Lower lobe of right lung (tissue), 2 donors: Measurements from ENCODE around the gene CD226. TPM values are rescaled to one million over a fixed set of nuclear protein-coding genes. Genes with fewer than 3 reads are reported as not detected.
"Not testable (repeated sequence)": the region's sequence is repeated elsewhere in the genome, so short reads cannot be mapped to it uniquely, and the experiment has no call there.

Experiments used
- ATAC-seq, 2 donors: fragments of 200-7000 bp; cut with Tn5 transposase; one replicate each; pipeline ENCODE4 v1.9.1; 2020 to 2022; ENCODE audit warnings: mild to moderate bottlenecking in 2 of 2, moderate library complexity in 2 of 2
- DNase-seq: peaks from one replicate; pipeline ENCODE4 v3.0.0-alpha.2; 2020
- H3K27ac ChIP-seq: fragments of 200-600 bp; one replicate; pipeline ENCODE4 v1.8.0; 2022
- H3K27me3 ChIP-seq: fragments of 200-600 bp; one replicate; pipeline ENCODE4 v1.8.0; 2022; ENCODE audit warnings: low read depth
- H3K36me3 ChIP-seq: fragments of 200-600 bp; one replicate; pipeline ENCODE4 v1.8.0; 2022; ENCODE audit warnings: mild to moderate bottlenecking
- H3K4me1 ChIP-seq: fragments of 200-600 bp; one replicate; pipeline ENCODE4 v1.8.0; 2022
- H3K4me3 ChIP-seq: fragments of 200-600 bp; one replicate; pipeline ENCODE4 v1.8.0; 2022; ENCODE audit warnings: mild to moderate bottlenecking
- H3K9me3 ChIP-seq: fragments of 200-600 bp; one replicate; pipeline ENCODE4 v1.8.0; 2022
- CTCF ChIP-seq: fragments of 200-600 bp; IDR thresholded peaks from one replicate; pipeline ENCODE4 v1.8.0; 2022; ENCODE audit warnings: antibody characterized with exemption, mild to moderate bottlenecking
- intact Hi-C: fragments of 100-400 bp; cut with DNase I; formaldehyde crosslinking; loops from one replicate; pipeline ENCODE4 v1.11.0; 2022
- total RNA-seq: library from RNA; stranded (reverse); fragmentation: NEBNext Ultra II Directional; extraction: Animal tissue kit (Norgen Biotek cat#: 25700); gene quantifications from one replicate; pipeline ENCODE4 v1.2.1, GENCODE V29; 2021
- donor health status: DM: no; HTN: yes; CAD: no; lungs with severe emphysema.

Gene CD226
- total RNA-seq, 1 donor from 2014 or later = 5.4 TPM

GRCh38 chr18:69874058-69874457, 73.6 kb downstream of the CD226 start:
- ATAC-seq (no peak), DNase-seq (no peak)
- Histone ChIP-seq H3K9me3 (no peaks in the 10 kb centered on the region), H3K27ac (no peak overlapping the region), H3K4me1 (no peaks in the 10 kb centered on the region), H3K36me3 (no peaks in the 10 kb centered on the region), H3K4me3 (no peak overlapping the region), H3K27me3 (no peaks in the 10 kb centered on the region)
- intact Hi-C loops = no loop called here
- TF ChIP-seq CTCF = no peak

- H3K4me1 ChIP-seq = no peaks in the 10 kb centered on the region
- no peak overlapping the region for H3K27ac ChIP-seq
- intact Hi-C loops = no loop called here
- H3K27me3 ChIP-seq = no peaks in the 10 kb centered on the region
- no peak for ATAC-seq
- TF ChIP-seq CTCF = no peak
- no peak for DNase-seq
- no peaks in the 10 kb centered on the region for H3K36me3 ChIP-seq
- H3K4me3 ChIP-seq = no peak overlapping the region
- H3K9me3 ChIP-seq = no peaks in the 10 kb centered on the region
These were observed 75.0 kb downstream of the CD226 start for GRCh38 chr18:69872661-69873060.

- intact Hi-C loops = no loop called here
- ATAC-seq = no peak
- H3K27ac ChIP-seq = no peak overlapping the region
- H3K4me3 ChIP-seq = no peak overlapping the region
- no peaks in the 10 kb centered on the region for H3K36me3 ChIP-seq
- no peaks in the 10 kb centered on the region for H3K9me3 ChIP-seq
- H3K27me3 ChIP-seq = no peaks in the 10 kb centered on the region
- no peak for TF ChIP-seq CTCF
- no peak for DNase-seq
- no peaks in the 10 kb centered on the region for H3K4me1 ChIP-seq
These were observed 76.3 kb downstream of the CD226 start for GRCh38 chr18:69871363-69871762.

- no peak overlapping the region for H3K27ac ChIP-seq
- H3K4me1 ChIP-seq = no peaks in the 10 kb centered on the region
- H3K27me3 ChIP-seq = no peaks in the 10 kb centered on the region
- no peaks in the 10 kb centered on the region for H3K36me3 ChIP-seq
- no peaks in the 10 kb centered on the region for H3K9me3 ChIP-seq
- no peak overlapping the region for H3K4me3 ChIP-seq
- ATAC-seq (no peak), DNase-seq (no peak)
- no peak for TF ChIP-seq CTCF
- intact Hi-C loops = no loop called here
These were observed 76.9 kb downstream of the CD226 start for GRCh38 chr18:69870736-69871135.

- DNase-seq (no peak), ATAC-seq (no peak)
- Histone ChIP-seq H3K27me3 (no peaks in the 10 kb centered on the region), H3K4me3 (no peak overlapping the region), H3K4me1 (no peaks in the 10 kb centered on the region), H3K27ac (no peak overlapping the region), H3K36me3 (no peaks in the 10 kb centered on the region), H3K9me3 (no peaks in the 10 kb centered on the region)
- intact Hi-C loops = no loop called here
- TF ChIP-seq CTCF = no peak
These were observed 81.5 kb downstream of the CD226 start for GRCh38 chr18:69866212-69866611.

- intact Hi-C loops = no loop called here
- no peaks in the 10 kb centered on the region for H3K9me3 ChIP-seq
- ATAC-seq (no peak), DNase-seq (no peak)
- no peak overlapping the region for H3K4me3 ChIP-seq
- no peak overlapping the region for H3K27ac ChIP-seq
- H3K36me3 ChIP-seq = no peaks in the 10 kb centered on the region
- H3K27me3 ChIP-seq = no peaks in the 10 kb centered on the region
- no peak for TF ChIP-seq CTCF
- H3K4me1 ChIP-seq = no peaks in the 10 kb centered on the region
These were observed 81.9 kb downstream of the CD226 start for GRCh38 chr18:69865776-69866175.

GRCh38 chr18:69864802-69865201, 82.9 kb downstream of the CD226 start:
- intact Hi-C loops, H3K4me3 ChIP-seq, H3K36me3 ChIP-seq: not testable (repeated sequence)

More at GRCh38 chr18:69864802-69865201, 82.9 kb downstream of the CD226 start:
- not testable (repeated sequence) for H3K4me1 ChIP-seq, H3K27me3 ChIP-seq, ATAC-seq, H3K27ac ChIP-seq, H3K9me3 ChIP-seq, DNase-seq
